ENCODE results near the gene ASRGL1.

GRCh38 chr11:62404435-62404834 lies 67.2 kb downstream of the ASRGL1 start:
- TF ChIP-seq POLR2AphosphoS5 (IDR thresholded peaks at IDR 0.05; ENCODE audit: low read depth, low read length) = no peak
- TF ChIP-seq SIN3A (IDR thresholded peaks at IDR 0.05; ENCODE audit: borderline replicate concordance, insufficient read depth, low read length) = no peak
- no peak for TF ChIP-seq TAF1 (IDR thresholded peaks at IDR 0.05; ENCODE audit: borderline replicate concordance, insufficient read depth, low read length)

Data from PFSK-1 (cell line).